HuH-7 (cell line): ENCODE results near the gene SETBP1.

Experiments used
- DNase-seq: peaks from one replicate; pipeline ENCODE4 v3.0.0; 2011; ENCODE audit warnings: low spot score

Gene SETBP1

DNA sequence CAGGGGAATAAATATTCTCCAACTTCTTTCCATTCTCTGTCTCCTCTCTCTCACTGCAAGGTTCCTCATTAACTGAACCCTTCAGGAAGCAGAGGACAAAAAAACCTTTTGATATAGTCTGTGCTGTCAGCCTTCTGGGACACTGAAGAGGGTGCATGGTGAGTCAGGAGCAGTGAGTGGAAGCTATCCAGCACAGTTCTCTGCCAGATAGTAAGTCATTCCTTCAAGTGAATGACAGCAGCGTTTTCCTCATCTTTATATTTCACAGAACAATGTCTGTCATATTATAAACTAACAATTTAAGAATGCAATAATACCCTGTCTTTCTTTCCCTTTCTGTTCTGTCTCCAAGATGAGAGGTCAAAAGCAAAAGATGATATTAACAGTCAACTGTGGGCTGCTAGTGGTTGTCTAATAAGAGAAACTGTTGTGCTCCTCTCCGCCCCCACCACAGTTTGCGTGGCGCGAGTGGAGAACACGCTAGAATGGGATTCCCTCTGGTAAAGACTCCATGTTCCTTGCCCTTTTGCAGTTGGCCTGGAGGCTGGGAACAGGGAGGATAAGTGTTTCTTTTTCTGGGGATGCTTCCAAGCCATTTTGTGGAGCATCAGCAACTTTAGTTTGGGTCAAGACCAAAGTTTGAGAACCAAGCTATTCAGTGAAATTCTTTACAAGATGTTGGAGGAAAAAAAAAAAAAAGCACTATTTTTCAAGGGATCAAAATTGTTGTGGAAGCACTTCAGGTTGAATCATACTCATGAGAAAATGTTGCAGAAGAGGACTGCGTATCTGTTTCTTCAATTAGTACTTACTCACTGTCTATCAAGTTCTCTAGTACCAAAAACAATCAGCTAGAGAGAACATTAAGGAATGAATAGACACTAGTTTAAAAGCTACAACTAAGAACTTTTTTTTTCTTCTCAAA is 430.2 kb downstream of the SETBP1 start:
- no peak for DNase-seq

DNA sequence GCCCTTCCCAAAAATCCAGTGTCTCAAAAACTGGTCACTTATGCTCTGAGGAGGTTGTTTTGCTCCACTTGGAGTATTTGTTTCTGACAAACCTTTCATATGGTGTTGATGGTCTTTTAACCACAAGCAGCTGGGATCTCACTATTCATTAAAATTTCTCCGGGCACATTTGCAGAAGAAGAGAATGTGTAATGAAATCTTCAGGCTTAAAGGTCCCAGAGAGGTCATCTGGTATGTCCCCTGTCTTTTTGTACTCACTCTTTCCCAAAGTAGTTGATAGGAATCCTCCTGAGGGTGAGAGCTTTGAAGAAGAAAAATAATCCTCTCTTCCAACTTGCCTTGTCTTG is 430.8 kb downstream of the SETBP1 start:
- DNase-seq, result no peak

DNA sequence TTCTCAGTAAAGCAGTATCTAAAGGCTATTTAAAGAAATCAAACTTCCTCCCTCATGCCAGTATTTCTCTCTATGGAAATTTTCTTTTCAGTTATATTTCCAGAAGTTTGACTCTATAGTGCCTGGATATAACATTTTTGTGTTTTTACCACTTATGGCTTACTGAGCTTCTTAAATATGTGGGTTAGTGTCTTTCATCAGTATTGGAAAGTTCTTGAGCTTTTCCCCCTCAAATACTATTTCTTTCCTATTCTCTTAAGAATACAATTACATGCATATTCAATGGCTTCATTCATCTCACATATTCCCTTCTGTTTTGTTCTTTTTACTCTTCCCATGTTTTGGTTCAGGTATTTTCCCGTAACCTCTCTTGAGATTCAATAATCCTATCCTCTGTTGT is 432.0 kb downstream of the SETBP1 start:
- DNase-seq, result no peak

DNA sequence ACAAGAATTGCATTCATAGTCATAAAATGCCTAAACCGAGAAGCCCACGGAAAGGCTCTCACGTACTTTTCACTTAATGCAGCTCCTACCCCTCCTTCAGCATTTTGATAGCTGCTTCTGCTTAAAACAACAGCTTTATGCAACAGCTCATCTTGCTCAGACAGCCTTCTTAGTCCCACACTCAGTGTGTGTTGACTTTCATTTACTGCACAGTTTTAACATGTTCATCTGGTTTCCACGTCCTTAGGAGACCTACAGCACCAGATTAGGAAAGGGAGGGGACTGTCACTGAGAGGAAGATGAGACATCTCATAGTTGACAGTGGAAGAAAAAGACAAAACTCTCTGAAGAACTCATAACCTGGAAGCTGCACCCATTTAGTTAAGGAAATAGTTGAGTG is 435.4 kb downstream of the SETBP1 start:
- DNase-seq, result no peak
